Cardiac muscle cell (in vitro differentiated cells and primary cell): ENCODE data around the gene NUDC. TPM values are rescaled to one million over a fixed set of nuclear protein-coding genes. Genes with fewer than 3 reads are reported as not detected.
A peak's percentile ranks its signal among the peaks of the same experiment; 100 is the strongest.

ENCODE experiments used
- DNase-seq, 2 donors: peaks; one replicate each; pipeline versions ENCODE4 v3.0.0 to v3.0.0-alpha.2; 2010 to 2017; ENCODE audit warnings: low read depth in 1 of 2, low spot score in 1 of 2
- H3K27ac ChIP-seq: fragments of 200-600 bp; sonication (generic); 2 replicates; pipeline ENCODE4 v1.5.1; 2016
- H3K27me3 ChIP-seq: fragments of 200-600 bp; sonication (generic); 2 replicates; pipeline ENCODE4 v1.6.0; 2016; ENCODE audit warnings: control low read depth
- H3K36me3 ChIP-seq: fragments of 200-600 bp; sonication (generic); 2 replicates; pipeline ENCODE4 v1.5.1; 2016; ENCODE audit warnings: control low read depth
- H3K4me1 ChIP-seq: fragments of 200-600 bp; sonication (generic); 2 replicates; pipeline ENCODE4 v1.8.1; 2017; ENCODE audit warnings: low read depth, mild to moderate bottlenecking, mixed run types
- H3K4me3 ChIP-seq: fragments of 200-600 bp; sonication (generic); 2 replicates; pipeline ENCODE4 v1.5.1; 2016; ENCODE audit warnings: mild to moderate bottlenecking
- H3K9me3 ChIP-seq: fragments of 200-600 bp; sonication (generic); 2 replicates; pipeline ENCODE4 v1.5.1; 2017; ENCODE audit warnings: low read depth, mild to moderate bottlenecking, control low read depth
- CTCF ChIP-seq: IDR thresholded peaks from 2 replicates; pipeline ENCODE4 v1.5.1; 2012; ENCODE audit warnings: low read depth, mild to moderate bottlenecking, low read length
- polyA plus RNA-seq: library from polyadenylated mRNA; unstranded; fragments of >200 nt; fragmentation: Nextera tagmentation; extraction: Ambion mirVana; gene quantifications from 2 replicates; pipeline ENCODE4 v1.2.1, GENCODE V29; 2016
- total RNA-seq: library from RNA; depleted of rRNA; stranded (reverse); fragments of >200 nt; gene quantifications from 2 replicates; pipeline ENCODE4 v1.2.3, GENCODE V29; 2016

Gene NUDC
- total and polyA plus RNA-seq, 2 experiments from 2014 or later, result 99.6 to 192 TPM

GRCh38 chr1:26960625-26960966, 39.1 kb downstream of the NUDC start:
- no peak for TF ChIP-seq CTCF
- Histone ChIP-seq H3K36me3 (no peaks in the 10 kb centered on the region), H3K27me3 (peaks cover 45% of the 10 kb centered on the region), H3K4me1 (no peaks in the 10 kb centered on the region), H3K4me3 (peak overlapping the region; percentile 60), H3K9me3 (no peaks in the 10 kb centered on the region), H3K27ac (no peak overlapping the region)
- DNase-seq, result no peak

DNA sequence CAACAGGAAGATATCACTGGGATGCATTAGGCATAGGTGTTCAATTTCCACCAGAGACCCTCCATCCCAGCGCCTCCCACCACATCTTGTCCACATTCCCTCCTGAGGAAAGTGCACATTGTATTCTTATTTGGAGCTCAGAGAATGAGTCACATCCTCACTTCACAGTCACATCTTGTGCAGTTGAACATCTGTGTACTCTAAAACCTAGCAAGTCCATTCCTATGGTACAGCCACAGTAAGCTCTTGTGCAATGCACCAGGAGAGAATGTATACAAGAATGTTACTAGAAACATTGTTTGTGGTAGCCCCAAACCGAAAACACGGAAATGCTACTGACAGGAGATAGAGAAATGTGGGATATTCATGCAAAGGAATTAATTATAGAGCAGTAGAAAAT, 40.3 kb downstream of the NUDC start:
- DNase-seq, result peak in 1 of 2 donors; percentile 93
- no peak for TF ChIP-seq CTCF
- H3K27ac ChIP-seq, result no peak overlapping the region
- no peaks in the 10 kb centered on the region for H3K36me3 ChIP-seq
- H3K4me3 ChIP-seq, result no peak overlapping the region
- no peaks in the 10 kb centered on the region for H3K9me3 ChIP-seq
- H3K27me3 ChIP-seq, result peaks cover 45% of the 10 kb centered on the region
- H3K4me1 ChIP-seq, result no peaks in the 10 kb centered on the region

- Histone ChIP-seq H3K27ac (no peak overlapping the region), H3K4me1 (no peaks in the 10 kb centered on the region), H3K27me3 (peaks cover 23% of the 10 kb centered on the region), H3K9me3 (no peaks in the 10 kb centered on the region), H3K4me3 (no peak overlapping the region), H3K36me3 (no peaks in the 10 kb centered on the region)
- no peak for TF ChIP-seq CTCF
- DNase-seq, result no peak
Measured at GRCh38 chr1:26965213-26965612, 43.7 kb downstream of the NUDC start.

GRCh38 chr1:26965628-26966027, 44.1 kb downstream of the NUDC start:
- Histone ChIP-seq H3K27me3 (peaks cover 19% of the 10 kb centered on the region), H3K4me1 (no peaks in the 10 kb centered on the region), H3K9me3 (no peaks in the 10 kb centered on the region), H3K36me3 (no peaks in the 10 kb centered on the region), H3K4me3 (no peak overlapping the region), H3K27ac (no peak overlapping the region)
- DNase-seq, result no peak
- no peak for TF ChIP-seq CTCF

GRCh38 chr1:26970810-26971209, 49.3 kb downstream of the NUDC start:
- no peak overlapping the region for H3K4me3 ChIP-seq
- TF ChIP-seq CTCF, result no peak
- no peaks in the 10 kb centered on the region for H3K27me3 ChIP-seq
- H3K36me3 ChIP-seq, result no peaks in the 10 kb centered on the region
- H3K9me3 ChIP-seq, result no peaks in the 10 kb centered on the region
- peaks cover 3% of the 10 kb centered on the region for H3K4me1 ChIP-seq
- no peak overlapping the region for H3K27ac ChIP-seq
- peak in 1 of 2 donors; percentile 49 for DNase-seq

- no peak overlapping the region for H3K4me3 ChIP-seq
Measured at GRCh38 chr1:26971590-26971989, 50.0 kb downstream of the NUDC start.

More at GRCh38 chr1:26971590-26971989, 50.0 kb downstream of the NUDC start:
- Histone ChIP-seq H3K4me1 (peaks cover 3% of the 10 kb centered on the region), H3K27me3 (no peaks in the 10 kb centered on the region), H3K27ac (no peak overlapping the region), H3K9me3 (no peaks in the 10 kb centered on the region), H3K36me3 (no peaks in the 10 kb centered on the region)
- DNase-seq, result no peak
- no peak for TF ChIP-seq CTCF
